Glutamatergic neuron (in vitro differentiated cells): Measurements from ENCODE around the gene HMGXB3. TPM values are rescaled to one million over a fixed set of nuclear protein-coding genes. Genes with fewer than 3 reads are reported as not detected.
"Not testable (repeated sequence)": the region's sequence is repeated elsewhere in the genome, so short reads cannot be mapped to it uniquely, and the experiment has no call there.

ENCODE experiments used
- DNase-seq: peaks from one replicate; pipeline ENCODE4 v3.0.0; 2022
- H3K27ac Mint-ChIP-seq: one replicate; pipeline ENCODE4 v1.8.0; 2020; ENCODE audit warnings: mild to moderate bottlenecking, mixed read lengths, inconsistent platforms; ENCODE audit not compliant: unreplicated experiment
- H3K27me3 Mint-ChIP-seq: one replicate; pipeline ENCODE4 v1.8.0; 2020; ENCODE audit warnings: mild to moderate bottlenecking, moderate library complexity, mixed read lengths, inconsistent platforms; ENCODE audit not compliant: unreplicated experiment
- H3K36me3 Mint-ChIP-seq: one replicate; pipeline ENCODE4 v1.8.0; 2020; ENCODE audit warnings: mild to moderate bottlenecking, mixed read lengths, inconsistent platforms; ENCODE audit not compliant: unreplicated experiment
- H3K4me1 Mint-ChIP-seq: one replicate; pipeline ENCODE4 v1.8.0; 2020; ENCODE audit warnings: mild to moderate bottlenecking, low read depth, mixed read lengths, inconsistent platforms; ENCODE audit not compliant: unreplicated experiment
- H3K4me3 Mint-ChIP-seq: one replicate; pipeline ENCODE4 v1.8.0; 2020; ENCODE audit warnings: mild to moderate bottlenecking, mixed read lengths, inconsistent platforms; ENCODE audit not compliant: unreplicated experiment
- H3K9me3 Mint-ChIP-seq: one replicate; pipeline ENCODE4 v1.8.0; 2020; ENCODE audit warnings: mild to moderate bottlenecking, moderate library complexity, mixed read lengths, inconsistent platforms; ENCODE audit not compliant: unreplicated experiment
- CTCF ChIP-seq: fragments of 200-600 bp; sonication (generic); IDR thresholded peaks from one replicate; pipeline ENCODE4 v1.5.0; 2021; ENCODE audit not compliant: partially characterized antibody, unreplicated experiment
- total RNA-seq: library from RNA; stranded (reverse); fragmentation: NEBNext Ultra II Directional; extraction: Animal tissue kit (Norgen Biotek cat#: 25700); gene quantifications from one replicate; pipeline ENCODE4 v1.2.1, GENCODE V29; 2021; ENCODE audit not compliant: unreplicated experiment

The HMGXB3 gene
- total RNA-seq, 1 donor from 2014 or later: 48.6 TPM

- H3K4me3 Mint-ChIP-seq: no peak overlapping the region
- H3K27ac Mint-ChIP-seq: no peak overlapping the region
- H3K4me1 Mint-ChIP-seq: no peaks in the 10 kb centered on the region
- no peaks in the 10 kb centered on the region for H3K36me3 Mint-ChIP-seq
- H3K27me3 Mint-ChIP-seq: no peaks in the 10 kb centered on the region
- H3K9me3 Mint-ChIP-seq: no peaks in the 10 kb centered on the region
- TF ChIP-seq CTCF: no peak
- no peak for DNase-seq
Observed at GRCh38 chr5:150026682-150027172, 26.2 kb downstream of the HMGXB3 start.

- not testable (repeated sequence) for H3K27ac Mint-ChIP-seq, H3K9me3 Mint-ChIP-seq, DNase-seq, H3K4me1 Mint-ChIP-seq, H3K27me3 Mint-ChIP-seq, H3K4me3 Mint-ChIP-seq, H3K36me3 Mint-ChIP-seq
Observed at GRCh38 chr5:150028047-150028446, 27.5 kb downstream of the HMGXB3 start.

- Mint-ChIP-seq H3K9me3 (no peaks in the 10 kb centered on the region), H3K27ac (no peak overlapping the region), H3K4me3 (no peak overlapping the region), H3K36me3 (no peaks in the 10 kb centered on the region), H3K4me1 (no peaks in the 10 kb centered on the region), H3K27me3 (no peaks in the 10 kb centered on the region)
- TF ChIP-seq CTCF: no peak
- DNase-seq: no peak
Observed at GRCh38 chr5:150033334-150033733, 32.8 kb downstream of the HMGXB3 start.

GRCh38 chr5:150034662-150035061, 34.1 kb downstream of the HMGXB3 start:
- H3K27ac Mint-ChIP-seq: no peak overlapping the region
- no peaks in the 10 kb centered on the region for H3K36me3 Mint-ChIP-seq
- no peak for TF ChIP-seq CTCF
- DNase-seq: no peak
- no peaks in the 10 kb centered on the region for H3K27me3 Mint-ChIP-seq
- no peaks in the 10 kb centered on the region for H3K9me3 Mint-ChIP-seq
- no peaks in the 10 kb centered on the region for H3K4me1 Mint-ChIP-seq
- H3K4me3 Mint-ChIP-seq: no peak overlapping the region

- H3K4me1 Mint-ChIP-seq: no peaks in the 10 kb centered on the region
- TF ChIP-seq CTCF: no peak
- no peaks in the 10 kb centered on the region for H3K9me3 Mint-ChIP-seq
- no peaks in the 10 kb centered on the region for H3K27me3 Mint-ChIP-seq
- H3K27ac Mint-ChIP-seq: no peak overlapping the region
- no peaks in the 10 kb centered on the region for H3K36me3 Mint-ChIP-seq
- DNase-seq: no peak
- H3K4me3 Mint-ChIP-seq: no peak overlapping the region
Observed at GRCh38 chr5:150035139-150035895, 34.8 kb downstream of the HMGXB3 start.
